SHP77 (cell line): ENCODE data around the gene F13A1.
"Not testable (repeated sequence)": the region's sequence is repeated elsewhere in the genome, so short reads cannot be mapped to it uniquely, and the experiment has no call there.

Experiments used
- DNase-seq, 2 experiments: peaks; one replicate each; lab custom pipeline; 2025; lab: John Stamatoyannopoulos, UW

The F13A1 gene

GRCh38 chr6:6317825-6318733 lies 2.4 kb downstream of the F13A1 start:
- DNase-seq: no peak

- DNase-seq: no peak
Measured at GRCh38 chr6:6317386-6317785, 3.1 kb downstream of the F13A1 start.

- peak; percentile 9 to 44 for DNase-seq
Measured at GRCh38 chr6:6315660-6316059, 4.8 kb downstream of the F13A1 start.

- no peak for DNase-seq
Measured at GRCh38 chr6:6314596-6314995, 5.9 kb downstream of the F13A1 start.

GRCh38 chr6:6312901-6313441 lies 7.5 kb downstream of the F13A1 start:
- DNase-seq: no peak

GRCh38 chr6:6305575-6305974 lies 14.9 kb downstream of the F13A1 start:
- no peak for DNase-seq

GRCh38 chr6:6300383-6300782 lies 20.1 kb downstream of the F13A1 start:
- not testable (repeated sequence) for DNase-seq

GRCh38 chr6:6293317-6293716 lies 27.1 kb downstream of the F13A1 start:
- no peak for DNase-seq

- no peak for DNase-seq
Measured at GRCh38 chr6:6287415-6287814, 33.0 kb downstream of the F13A1 start.

- DNase-seq: no peak
Measured at GRCh38 chr6:6285679-6286078, 34.8 kb downstream of the F13A1 start.

GRCh38 chr6:6284221-6284966 lies 36.1 kb downstream of the F13A1 start:
- no peak for DNase-seq

GRCh38 chr6:6283746-6284145 lies 36.7 kb downstream of the F13A1 start:
- DNase-seq: no peak

- no peak for DNase-seq
Measured at GRCh38 chr6:6282716-6283115, 37.7 kb downstream of the F13A1 start.

- DNase-seq: no peak
Measured at GRCh38 chr6:6277413-6277812, 43.0 kb downstream of the F13A1 start.

- DNase-seq: no peak
Measured at GRCh38 chr6:6270948-6271535, 49.4 kb downstream of the F13A1 start.

- no peak for DNase-seq
Measured at GRCh38 chr6:6260196-6260722, 60.2 kb downstream of the F13A1 start.

- no peak for DNase-seq
Measured at GRCh38 chr6:6256886-6257285, 63.6 kb downstream of the F13A1 start.

- no peak for DNase-seq
Measured at GRCh38 chr6:6256259-6256658, 64.2 kb downstream of the F13A1 start.

- no peak for DNase-seq
Measured at GRCh38 chr6:6251555-6252280, 68.7 kb downstream of the F13A1 start.

- DNase-seq: no peak
Measured at GRCh38 chr6:6248651-6249050, 71.8 kb downstream of the F13A1 start.

- DNase-seq: peak in 1 of 2 experiments; percentile 2
Measured at GRCh38 chr6:6246544-6246943, 73.9 kb downstream of the F13A1 start.

GRCh38 chr6:6244624-6245023 lies 75.8 kb downstream of the F13A1 start:
- DNase-seq: no peak
